ENCODE results near the gene CCDC134. TPM values are rescaled to one million over a fixed set of nuclear protein-coding genes. Genes with fewer than 3 reads are reported as not detected.

The CCDC134 gene
- total RNA-seq, 4 donors from 2014 or later = 1.6 to 3.5 (median 3.4) TPM

DNA sequence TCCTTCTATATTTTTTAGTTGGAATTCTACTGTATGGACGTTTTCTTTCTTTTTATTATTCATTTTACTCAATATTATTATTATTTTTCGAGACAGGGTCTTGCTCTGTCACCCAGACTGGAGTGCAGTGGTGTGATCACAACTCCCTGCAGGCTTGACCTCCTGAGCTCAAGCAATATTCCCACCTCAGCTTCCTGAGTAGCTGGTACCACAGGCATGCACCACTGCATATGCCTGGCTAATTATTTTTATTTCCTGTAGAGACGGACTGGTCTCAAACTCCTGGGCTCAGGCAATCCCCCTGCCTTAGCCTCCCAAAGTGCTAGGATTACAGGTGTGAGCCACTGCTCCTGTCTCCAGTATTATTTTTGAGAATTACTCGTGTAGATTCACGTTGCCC, 34.0 kb upstream of the CCDC134 start:
- TF ChIP-seq, protein P1, sequence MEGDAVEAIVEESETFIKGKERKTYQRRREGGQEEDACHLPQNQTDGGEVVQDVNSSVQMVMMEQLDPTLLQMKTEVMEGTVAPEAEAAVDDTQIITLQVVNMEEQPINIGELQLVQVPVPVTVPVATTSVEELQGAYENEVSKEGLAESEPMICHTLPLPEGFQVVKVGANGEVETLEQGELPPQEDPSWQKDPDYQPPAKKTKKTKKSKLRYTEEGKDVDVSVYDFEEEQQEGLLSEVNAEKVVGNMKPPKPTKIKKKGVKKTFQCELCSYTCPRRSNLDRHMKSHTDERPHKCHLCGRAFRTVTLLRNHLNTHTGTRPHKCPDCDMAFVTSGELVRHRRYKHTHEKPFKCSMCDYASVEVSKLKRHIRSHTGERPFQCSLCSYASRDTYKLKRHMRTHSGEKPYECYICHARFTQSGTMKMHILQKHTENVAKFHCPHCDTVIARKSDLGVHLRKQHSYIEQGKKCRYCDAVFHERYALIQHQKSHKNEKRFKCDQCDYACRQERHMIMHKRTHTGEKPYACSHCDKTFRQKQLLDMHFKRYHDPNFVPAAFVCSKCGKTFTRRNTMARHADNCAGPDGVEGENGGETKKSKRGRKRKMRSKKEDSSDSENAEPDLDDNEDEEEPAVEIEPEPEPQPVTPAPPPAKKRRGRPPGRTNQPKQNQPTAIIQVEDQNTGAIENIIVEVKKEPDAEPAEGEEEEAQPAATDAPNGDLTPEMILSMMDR (IDR thresholded peaks at IDR 0.05) = no peak
- DNase-seq (ENCODE audit: low spot score) = no peak
- ATAC-seq (ENCODE audit: low FRiP score) = no peak

DNA sequence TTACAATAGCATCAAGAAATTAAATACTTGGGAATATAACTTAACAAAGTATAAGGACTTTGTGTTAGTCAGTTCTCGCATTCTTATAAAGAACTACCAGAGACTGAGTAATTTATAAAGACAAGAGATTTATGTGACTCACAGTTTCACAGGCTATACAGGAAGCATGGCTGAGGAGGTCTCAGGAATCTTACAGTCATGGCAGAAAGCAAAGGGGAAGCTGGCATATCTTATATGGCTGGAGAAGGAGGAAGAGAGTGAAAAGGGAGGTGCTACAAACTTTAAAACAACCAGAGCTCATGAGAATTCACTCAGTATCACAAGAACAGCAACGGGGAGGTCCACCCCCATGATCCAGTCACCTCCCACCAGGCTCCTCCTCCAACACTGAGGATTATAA, 32.0 kb upstream of the CCDC134 start:
- DNase-seq (ENCODE audit: low spot score) (no peak), ATAC-seq (ENCODE audit: low FRiP score) (no peak)
- TF ChIP-seq, protein P1 (IDR thresholded peaks at IDR 0.05) = no peak

DNA sequence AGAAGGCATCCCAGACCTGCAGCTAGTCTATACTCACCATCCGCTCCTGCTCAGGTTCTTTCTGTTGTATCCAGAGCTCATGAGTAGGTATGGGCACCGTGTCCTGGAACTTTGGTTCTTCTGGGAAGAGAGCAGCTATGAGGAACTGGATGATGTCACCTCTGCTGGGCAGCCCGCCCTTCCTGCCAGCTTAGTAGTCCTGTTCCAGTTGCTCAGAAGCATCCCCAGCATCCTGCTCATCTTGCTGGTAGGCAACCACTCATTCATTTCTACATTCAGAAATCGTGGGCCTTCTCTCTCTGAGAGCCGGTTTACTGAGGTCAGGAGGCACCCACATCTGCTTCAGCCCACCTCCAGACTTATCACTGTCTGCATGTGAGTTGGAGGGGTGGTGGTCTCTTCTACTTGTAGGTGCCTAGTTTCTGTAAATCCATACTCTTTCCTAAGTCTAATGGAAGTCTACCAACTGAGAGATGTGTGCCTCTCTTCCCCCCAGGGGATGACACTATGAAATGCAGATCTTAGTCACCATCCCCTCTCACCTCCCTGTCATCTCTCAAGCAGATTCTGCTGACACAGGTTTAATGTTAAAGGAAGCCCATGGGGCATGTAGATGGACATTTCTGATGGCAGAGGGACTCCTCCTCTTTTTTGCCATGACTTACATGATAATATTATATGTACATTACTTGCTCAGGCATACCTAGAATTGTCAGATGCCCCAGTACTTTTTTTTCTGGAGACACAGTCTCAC, 29.6 kb upstream of the CCDC134 start:
- ATAC-seq (ENCODE audit: low FRiP score) (no peak), DNase-seq (ENCODE audit: low spot score) (no peak)
- TF ChIP-seq, protein P1 (IDR thresholded peaks at IDR 0.05) = no peak

DNA sequence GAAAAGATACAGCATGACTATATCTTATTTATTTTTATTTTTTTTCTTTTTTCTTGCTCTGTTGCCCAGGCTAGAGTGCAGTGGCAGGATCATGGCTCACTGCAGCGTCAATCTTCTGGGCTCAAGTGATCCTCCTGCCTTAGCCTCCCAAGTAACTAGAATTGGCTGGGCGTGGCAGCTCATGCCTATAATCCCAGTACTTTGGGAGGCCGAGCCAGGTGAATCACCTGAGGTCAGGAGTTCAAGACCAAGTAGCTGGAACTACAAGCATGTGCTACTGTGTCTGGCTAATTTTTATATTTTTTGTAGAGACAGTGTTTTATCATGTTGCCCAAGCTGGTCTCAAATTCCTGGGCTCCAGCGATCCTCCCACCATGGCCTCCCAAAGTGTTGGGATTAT, 28.3 kb upstream of the CCDC134 start:
- TF ChIP-seq, protein P1 (IDR thresholded peaks at IDR 0.05) = no peak
- ATAC-seq (ENCODE audit: low FRiP score) (no peak), DNase-seq (ENCODE audit: low spot score) (no peak)

DNA sequence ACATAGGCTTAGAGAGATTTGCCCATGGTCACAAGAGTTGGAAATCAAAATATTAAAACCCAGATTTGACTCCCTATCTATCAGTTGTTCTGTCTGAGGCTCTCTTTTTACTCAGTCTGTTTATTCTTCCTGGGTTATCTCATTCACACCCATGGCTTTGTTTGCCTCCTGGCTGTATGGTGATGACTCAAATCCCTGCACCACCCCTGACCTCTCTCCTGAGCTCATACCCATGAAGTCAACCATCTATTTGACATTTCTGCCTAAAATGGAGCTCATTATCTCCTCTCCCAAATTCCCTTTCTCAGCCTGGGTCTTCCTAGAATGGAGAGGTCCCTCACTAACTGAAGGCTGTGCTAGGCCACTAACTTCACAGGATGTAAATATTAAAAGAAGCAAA, 27.8 kb upstream of the CCDC134 start:
- no peak for DNase-seq (ENCODE audit: low spot score)
- TF ChIP-seq, protein P1 (IDR thresholded peaks at IDR 0.05) = no peak
- ATAC-seq (ENCODE audit: low FRiP score) = no peak

DNA sequence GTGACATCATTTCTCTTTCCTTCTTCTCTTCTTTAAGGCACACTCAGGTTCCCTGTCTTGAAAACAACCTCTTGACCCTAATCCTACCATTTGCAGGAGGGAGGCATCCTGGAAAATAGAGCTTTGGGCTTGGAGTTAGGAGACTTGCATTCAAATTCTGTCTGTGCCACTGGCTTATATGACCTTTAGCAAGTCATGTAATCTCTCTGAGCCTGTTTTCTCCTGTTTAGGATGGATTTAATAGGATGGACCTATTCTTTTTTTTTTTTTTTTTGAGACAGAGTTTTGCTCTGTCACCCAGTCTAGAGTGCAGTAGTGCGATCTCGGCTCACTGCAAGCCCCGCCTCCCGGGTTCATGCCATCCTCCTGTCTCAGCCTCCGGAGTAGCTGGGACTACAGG, 25.1 kb upstream of the CCDC134 start:
- ATAC-seq (ENCODE audit: low FRiP score) = no peak
- no peak for DNase-seq (ENCODE audit: low spot score)
- TF ChIP-seq, protein P1 (IDR thresholded peaks at IDR 0.05) = no peak

DNA sequence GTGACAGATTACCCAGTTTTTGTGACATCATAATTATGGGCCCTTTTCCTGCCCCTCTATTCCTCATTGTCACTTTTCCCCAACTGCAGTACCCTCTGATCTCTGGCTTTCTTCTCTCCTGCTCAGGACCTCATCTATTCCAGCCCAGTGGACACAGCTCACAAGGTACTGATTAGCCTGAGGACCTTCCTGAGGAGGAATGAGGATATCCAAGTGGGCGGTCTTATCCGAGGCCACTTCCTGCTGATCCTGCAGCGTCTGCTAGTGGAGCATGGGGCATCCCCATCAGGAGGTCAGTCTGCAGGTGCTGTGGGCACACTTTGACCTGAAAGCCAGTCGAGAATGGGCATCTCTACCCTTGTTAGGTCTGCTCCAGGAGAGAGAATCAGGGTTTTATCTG, 24.5 kb upstream of the CCDC134 start:
- peak; percentile 19 for ATAC-seq (ENCODE audit: low FRiP score)
- TF ChIP-seq, protein P1 (IDR thresholded peaks at IDR 0.05) = no peak
- DNase-seq (ENCODE audit: low spot score) = no peak

All from omental fat pad (tissue), 4 donors.